GM19324 (cell line): ENCODE data around the gene VDAC1.
"Not testable (repeated sequence)": the region's sequence is repeated elsewhere in the genome, so short reads cannot be mapped to it uniquely, and the experiment has no call there.

Experiments used
- ATAC-seq: cut with Tn5 transposase; IDR thresholded peaks from one replicate; pipeline ENCODE4 v1.9.1; 2021; ENCODE audit warnings: mild to moderate bottlenecking, moderate library complexity; ENCODE audit not compliant: unreplicated experiment, low FRiP score

Gene VDAC1

DNA sequence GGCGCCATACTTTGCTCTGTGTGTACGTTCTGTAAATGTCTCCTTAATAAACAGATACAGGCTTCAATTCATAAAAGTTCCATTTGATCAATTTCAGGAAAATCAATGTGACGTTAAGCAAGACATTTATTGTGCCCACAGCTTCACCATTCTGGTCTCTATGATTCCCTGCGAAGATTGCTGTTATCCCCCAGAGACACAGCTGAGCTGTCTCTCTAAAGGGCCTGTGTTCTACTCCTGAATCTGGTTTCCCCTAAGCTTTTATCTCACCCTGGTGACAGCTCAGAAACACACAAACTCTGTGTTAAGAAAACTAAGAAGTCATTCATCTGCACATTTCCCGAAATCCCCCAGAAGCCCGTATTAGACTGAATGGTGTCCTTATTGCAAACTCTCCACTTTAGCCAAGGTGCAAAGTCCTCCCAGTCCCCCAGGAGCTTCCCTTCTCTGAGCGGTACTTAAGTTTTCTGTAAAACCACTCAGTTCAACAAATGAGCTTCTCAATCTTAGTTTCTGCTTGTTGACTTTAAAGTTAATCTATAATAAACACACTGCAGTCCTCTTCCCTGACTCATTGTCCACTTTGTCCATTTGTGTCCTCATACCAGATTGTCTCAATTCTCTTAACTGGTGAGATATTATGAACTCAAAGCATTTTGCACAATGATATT lies 35.0 kb downstream of the VDAC1 start:
- ATAC-seq = no peak

DNA sequence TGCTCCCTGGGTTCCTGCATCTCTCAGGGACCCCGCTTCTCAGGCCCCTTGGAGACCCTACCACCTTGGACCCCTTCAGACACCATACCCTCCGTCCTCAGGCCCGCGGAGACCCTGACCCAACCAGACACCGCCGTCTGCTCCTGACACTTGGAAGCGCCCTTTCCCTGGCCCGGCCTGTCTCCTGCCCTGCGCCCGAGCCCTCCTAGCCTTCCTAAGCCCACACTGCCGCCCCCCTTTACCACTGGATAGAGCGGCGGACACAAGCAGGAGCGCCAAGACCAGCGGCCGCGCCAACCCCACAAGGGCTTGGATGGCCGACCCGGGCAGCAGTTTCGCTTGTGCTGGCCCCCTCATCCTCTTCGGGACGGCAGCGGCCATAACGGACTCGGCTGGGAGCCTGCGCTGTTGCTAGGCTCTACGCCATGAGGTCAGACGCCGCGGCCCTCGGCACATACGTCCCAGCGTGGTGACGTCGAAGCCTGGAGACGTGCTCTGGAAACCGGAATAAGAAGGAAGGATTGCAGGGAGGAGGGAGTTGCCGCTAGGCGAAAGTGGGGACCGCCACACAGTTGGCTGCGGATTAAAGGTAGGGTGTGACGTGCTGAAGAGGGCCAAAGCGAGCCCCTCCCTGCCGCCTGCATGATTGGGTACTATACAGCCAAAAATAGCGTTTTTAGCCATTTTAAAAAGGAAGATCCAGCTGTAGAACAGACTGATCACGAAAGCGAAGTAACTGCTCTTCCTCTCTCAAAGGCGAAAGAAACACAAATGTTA lies 36.4 kb downstream of the VDAC1 start, which contains the start of gene C5orf15:
C5orf15 (minus strand) TSS at position 422 of the 777 bp plus-strand sequence; CDS start at position 381, 41 bp downstream.
- ATAC-seq = peak; percentile 94

DNA sequence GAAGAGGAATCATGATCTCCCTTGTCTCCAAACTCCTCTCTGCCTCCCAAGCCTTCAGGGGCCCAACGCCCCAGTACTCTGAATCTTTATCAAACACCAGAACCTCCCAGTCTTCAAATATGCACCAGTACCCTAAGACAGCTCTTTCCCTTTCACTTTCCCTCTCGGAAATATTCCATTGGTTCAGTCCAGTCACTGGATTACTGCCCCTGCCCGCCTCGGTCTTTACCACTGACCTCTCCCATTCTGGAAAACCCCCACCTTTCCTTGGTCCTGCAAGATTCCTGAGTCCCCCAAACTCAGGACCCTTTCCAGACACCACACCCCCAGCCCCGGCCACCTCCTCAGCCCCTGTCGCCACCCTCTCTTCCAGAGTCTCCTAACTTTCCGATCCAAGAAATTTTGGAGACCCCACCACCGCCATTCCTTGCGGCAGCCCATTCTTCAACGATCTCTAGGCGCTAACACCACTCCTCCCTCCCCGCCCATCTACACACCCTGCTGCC lies 37.0 kb downstream of the VDAC1 start:
- ATAC-seq = no peak

DNA sequence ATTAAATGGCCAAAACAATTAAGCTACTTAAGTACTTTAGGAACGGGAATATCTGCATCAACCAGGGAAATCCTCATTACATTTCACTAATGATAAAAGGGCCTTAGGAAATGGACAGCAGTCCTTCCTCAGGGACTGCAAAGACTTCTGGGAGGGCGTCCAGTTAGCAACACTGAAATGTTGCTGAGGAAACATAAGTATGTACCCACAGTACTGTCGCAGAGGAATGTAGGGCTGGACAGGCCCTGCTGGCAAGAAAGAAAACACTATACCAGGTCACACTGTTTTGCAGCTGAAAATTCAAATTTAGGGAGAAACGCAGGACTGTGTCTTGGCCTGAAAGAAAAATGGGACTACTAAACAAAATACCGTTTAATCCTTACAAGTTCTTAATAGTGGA lies 37.7 kb downstream of the VDAC1 start:
- ATAC-seq = no peak

DNA sequence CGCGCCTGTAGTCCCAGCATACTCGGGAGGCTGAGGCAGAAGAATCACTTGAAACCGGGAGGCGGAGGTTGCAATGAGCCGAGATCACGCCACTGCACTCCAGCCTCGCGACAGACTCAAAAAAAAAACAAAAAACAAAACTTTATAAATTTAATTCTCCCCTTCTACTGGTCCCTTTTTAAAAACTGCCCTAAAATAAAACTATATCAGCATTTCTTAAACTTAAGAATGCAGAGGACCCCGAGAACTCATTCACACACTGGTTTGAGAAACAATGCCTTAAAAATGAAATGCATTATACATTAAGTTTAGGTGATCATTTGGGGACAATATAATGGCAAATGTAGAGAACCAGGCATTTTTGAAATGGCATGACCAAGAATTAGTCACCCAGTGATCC lies 38.7 kb downstream of the VDAC1 start:
- no peak for ATAC-seq

DNA sequence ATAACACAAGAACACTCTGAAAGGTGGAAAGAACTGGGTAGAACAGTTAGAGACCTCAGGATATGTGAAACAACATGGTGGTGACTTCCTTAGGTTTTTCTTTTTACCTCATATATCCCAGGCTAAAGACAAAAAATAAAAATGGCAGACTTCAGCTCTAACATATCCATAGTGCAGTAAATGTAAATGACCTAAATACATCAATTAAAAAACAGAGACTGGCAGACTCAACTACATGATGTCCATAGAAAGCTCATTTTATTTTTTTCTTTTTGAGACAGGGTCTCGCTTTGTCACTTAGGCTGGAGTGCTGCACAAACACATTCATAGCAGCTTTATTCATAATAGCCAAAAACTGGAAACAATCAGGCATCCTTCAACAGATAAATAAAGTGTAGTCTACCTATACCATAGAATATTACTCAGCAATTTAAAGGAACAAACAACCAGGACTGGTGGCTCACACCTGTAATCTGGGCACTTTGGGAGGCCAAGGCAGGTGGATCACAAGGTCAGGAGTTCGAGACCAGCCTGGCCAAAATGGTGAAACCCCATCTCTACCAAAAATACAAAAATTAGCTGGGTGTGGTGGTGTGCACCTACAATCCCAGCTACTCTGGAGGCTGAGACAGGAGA lies 41.2 kb downstream of the VDAC1 start:
- no peak for ATAC-seq

DNA sequence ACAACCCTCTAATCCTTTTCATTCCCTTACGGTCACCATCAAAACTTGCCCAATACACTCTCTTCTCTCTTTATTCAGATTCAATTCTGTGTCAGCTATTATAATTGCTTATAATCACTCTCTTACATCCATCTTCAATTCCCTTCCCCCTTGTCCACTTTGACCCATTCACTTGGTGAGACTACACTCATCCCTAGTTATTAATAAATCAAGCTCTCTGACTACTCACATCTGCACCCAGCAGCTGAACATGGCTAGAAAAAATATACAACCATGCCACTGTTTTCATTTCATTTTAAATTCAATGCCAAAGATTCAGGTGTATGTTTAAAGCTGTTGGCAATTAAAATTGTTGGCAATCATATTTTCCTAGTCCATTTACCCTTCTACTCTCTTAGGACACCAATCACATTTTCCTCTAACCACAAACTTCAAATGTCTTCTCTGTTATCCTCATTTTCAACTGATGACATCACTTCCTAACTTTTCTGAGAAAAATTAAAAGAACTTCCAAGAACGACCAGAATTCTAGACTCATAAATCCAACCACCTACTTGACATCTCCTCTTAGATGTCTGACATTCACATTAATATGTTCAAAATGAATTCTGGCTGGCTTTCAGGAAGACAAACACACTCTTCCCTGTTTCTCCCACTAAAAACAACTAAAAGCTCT lies 41.8 kb downstream of the VDAC1 start:
- no peak for ATAC-seq

DNA sequence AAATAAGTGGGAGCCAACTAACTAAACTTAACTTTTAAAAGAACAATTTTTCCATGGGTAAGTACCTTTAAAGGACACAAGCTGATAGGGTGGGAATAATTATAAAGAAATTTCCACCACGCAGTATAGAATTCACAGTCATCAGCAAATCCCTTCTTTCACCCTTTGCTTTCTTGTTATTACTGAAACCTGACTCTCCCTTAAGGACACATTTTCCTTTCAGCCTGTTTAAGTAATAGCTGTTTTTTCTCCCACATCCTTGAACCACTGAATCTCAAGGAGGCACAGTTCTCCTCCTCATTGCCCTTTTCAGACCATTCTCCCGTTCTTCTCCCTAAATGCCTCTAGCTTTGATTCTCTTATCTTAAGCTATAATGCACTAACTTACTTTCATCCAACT lies 42.6 kb downstream of the VDAC1 start:
- no peak for ATAC-seq

DNA sequence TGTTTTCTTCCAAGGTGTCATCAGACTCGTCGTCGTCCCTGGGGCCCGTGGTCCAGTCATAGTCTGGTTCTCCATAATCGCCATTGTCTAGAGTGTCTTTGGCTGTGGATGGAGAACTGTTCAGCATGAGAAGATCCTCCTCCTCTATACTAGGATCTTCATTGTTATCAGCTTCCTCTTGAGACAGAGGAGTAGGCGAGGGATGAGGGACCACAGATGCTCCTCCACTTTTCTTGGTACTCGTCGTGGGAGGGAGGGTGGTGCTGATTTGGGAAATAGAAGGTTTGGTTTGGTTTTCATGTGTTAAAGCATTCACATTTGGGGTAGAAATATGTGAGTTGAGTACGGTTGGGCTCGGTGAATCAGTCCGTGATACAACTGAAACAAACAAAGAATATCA lies 45.1 kb downstream of the VDAC1 start:
- ATAC-seq = no peak

DNA sequence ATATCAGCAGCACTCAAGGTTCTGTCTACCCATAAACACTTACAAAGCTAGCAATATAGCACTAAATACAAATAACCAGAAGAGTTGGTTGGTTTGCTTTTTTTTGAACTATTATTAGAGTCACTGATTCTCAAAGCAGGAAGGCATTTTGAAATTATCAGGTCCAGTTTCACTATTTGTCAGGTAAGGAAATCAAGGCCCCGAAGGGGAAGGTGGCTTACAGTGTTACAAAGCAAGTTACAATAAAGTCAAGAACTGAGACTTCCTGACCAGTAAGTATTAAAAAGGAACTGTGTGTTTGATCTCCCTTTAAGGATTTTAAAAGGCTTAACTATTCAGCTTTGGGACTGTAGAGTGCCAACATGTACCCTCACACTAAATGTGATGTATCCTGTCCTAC lies 47.2 kb downstream of the VDAC1 start:
- ATAC-seq = no peak

DNA sequence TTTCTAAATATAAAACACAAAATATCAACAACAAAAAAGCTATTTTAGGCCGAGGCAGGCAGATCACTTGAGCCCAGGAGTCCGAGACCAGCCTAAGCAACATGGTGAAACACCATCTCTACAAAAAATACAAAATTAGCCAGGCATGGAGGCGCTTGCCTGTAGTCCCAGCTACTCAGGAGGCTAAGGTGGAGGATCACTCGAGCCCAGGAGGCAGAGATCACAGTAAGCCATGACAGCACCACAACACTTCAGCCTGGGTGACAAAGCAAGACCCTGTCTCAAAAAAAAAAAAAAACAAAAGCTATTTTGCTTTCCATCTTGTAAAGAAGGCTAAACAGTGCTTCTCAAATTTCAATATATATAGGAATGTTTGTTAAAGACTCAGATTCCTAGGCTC lies 47.7 kb downstream of the VDAC1 start:
- ATAC-seq = no peak

DNA sequence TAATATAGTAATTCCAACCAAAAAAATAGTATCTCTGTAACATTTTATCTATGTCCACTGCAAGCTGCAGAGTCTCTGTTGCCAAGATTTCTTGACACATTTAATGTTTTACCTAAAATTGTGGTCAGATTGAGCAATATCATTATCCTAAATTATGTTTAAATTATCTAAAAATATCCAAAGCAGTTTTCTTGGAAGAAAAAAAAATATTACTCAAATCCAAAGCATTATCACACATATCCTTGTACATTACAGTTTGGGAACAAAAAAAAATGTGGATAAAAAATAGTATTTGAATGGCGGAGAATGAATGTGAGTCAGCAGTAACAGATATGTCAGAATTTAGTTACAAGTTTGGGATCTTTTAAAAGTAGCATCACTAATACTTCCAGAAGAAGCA lies 48.6 kb downstream of the VDAC1 start:
- ATAC-seq = not testable (repeated sequence)

DNA sequence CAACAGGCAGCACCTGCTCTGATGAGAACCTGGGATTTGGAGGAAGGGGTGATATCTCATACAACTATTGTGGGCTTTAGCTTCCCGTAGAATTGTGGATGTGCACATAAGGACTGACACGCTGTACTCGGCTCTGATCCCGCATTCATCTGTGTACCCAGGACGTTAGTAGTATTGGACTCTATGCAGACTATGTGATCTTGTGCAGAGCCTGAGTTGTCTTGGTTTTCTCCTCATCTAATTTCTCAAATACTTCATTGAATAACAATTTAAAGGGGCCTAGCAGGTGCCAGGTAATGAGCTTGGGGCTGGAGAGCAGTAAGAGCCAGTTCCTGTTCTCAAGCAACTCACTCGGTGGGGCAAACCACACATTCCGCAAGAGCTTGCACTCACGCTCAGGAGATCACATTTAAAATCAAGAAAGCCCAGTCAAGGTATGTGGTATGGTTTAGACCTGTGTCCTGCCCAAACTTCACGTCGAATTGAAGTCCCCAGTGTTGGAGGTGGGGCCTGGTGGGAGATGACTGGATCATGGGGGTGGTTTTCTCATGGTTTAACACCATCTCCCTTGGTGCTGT lies 51.1 kb downstream of the VDAC1 start:
- no peak for ATAC-seq

DNA sequence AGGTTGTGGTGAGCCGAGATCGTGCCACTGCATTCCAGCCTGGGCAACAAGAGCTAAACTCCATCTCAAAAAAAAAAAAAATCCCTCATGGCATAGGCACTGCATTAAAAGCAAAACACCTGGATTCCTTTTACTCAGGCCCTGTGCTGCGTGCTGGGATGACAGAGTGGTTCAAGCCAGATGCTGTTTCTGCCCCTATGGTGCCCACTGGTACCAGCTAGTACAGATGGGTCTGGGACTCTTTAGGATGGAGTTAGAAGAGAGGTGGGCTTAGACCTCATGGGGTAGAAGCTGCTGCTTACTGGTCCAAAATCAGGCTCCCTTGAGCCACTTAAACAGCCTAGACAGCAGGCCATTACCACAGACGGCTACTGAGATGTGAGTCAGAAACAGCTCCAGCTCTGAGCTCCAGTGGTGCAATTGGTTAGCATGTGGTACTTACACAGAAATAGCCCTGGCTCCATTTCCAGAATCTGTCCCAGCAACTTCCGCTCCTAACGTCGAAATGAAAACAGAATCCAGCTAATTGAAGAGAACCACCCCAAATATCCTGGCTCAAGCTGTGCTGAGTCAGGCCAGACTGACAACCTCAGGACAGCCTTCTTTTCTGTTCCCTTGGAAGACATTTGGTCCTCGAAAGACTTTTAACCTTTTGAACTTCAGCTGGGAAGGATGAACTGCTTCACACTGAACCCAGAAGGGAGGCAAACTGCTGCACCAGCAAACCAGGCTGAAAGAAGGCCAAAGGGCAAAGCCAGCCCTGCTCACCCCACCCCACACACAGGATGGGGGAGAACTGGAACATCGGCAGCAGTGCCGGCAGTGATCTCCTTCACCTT lies 51.8 kb downstream of the VDAC1 start:
- ATAC-seq = no peak

DNA sequence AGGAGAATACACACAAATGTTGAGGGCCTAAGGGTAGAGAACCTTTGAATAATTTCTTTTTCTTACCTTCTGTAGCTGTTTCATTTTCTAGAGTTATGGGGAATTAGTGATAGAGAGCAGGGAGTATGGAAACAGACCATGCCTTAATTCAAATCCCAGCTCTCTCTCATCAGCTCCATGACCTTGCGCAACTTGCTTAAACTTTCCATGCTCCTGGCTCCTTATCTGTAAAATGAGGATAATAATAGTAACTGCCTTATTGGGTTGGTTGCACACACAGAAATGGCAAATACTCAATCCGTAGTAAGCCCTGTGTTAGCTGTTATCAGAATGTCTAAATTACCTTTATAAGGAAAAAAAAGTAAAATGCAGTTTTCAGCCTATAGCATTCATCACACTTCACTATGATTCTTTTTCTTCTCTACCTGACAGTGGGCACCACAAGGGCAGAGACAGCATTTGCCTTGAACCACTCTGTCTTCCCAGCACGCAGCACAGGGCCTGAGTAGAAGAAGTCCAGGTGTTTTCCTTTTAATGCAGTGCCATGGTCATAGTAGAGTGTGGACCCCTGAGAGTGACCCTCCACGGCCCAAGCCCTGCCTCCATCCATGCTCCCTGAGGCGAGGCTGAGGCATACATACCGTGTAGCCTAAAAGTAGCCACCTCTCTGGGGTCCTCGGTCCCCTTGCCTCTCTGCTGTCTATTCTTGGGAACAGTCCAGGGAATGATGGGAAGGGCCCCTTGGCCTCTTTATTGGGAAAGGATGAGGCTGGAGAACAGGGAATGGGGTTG lies 53.8 kb downstream of the VDAC1 start:
- no peak for ATAC-seq

DNA sequence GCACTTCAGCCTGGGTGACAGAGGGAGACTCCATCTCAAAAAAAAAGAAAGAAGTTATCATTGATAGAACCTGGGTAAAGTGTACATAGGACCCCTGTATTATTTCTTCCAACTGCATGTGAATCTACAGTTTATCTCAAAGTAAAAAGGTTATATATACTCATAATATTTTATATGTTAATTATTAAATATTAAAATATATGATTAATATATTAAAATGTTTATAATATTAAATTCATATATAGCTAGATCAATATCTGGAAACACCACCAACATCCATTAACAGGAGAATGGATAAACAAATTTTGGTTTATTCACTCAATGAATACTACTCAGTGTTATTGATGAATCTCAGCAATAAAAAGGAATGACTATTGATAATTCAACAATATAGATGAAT lies 56.1 kb downstream of the VDAC1 start:
- no peak for ATAC-seq

DNA sequence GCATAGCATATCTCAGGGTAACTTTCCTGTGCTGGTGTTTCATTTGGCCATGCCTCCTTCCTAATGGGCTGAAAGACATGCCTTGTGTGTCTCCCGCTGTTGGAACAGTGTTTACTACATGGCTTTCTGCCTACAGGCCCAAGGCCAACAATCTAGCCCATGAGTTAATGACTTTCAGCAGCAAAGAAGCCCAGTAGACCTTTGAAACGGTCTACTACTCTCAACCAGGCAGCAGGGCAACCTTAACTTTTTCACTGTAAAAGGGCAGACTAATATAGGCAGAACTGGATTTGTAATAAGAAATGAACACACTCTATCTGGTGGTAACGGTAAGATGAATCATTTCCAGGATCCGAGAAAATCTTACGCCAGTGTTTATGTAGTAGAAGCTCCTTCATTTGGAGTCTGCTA lies 57.3 kb downstream of the VDAC1 start:
- no peak for ATAC-seq

DNA sequence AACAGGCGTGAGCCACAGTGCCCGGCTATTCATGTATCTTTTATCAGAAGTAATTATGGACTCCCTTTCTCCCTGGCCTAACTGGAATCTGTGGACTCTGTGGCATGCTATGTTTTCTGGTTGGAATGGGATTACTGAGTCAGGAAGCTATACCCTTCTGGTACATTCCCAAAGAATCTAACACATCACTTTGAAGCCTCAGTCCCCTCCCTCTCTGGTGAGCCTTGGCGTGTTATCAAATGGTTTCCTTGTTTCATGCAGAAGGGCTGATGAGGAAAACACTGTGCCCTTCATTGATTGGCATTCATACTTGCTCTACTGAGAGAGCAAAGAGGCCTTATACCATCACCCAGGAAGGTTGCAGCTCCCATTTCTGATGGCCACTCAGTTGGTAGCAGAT lies 59.2 kb downstream of the VDAC1 start:
- ATAC-seq = no peak
